Measurements from ENCODE around the gene SMARCE1. TPM values are rescaled to one million over a fixed set of nuclear protein-coding genes. Genes with fewer than 3 reads are reported as not detected.

SMARCE1 gene
- total and polyA plus RNA-seq, 11 donors: 38.6 to 88.0 (median 59.4) TPM

GRCh38 chr17:40604327-40605080 is 43.1 kb downstream of the SMARCE1 start:
- intact Hi-C loops (cut with DNase I): loop anchor here in 1 of 10 donors (10.0 kb wide), 1 partner anchor 1060 kb away; no protein-coding TSS in a partner anchor
- Histone ChIP-seq H3K9me3 (no peaks in the 10 kb centered on the region), H3K27ac (peak overlapping the region in 1 of 12 donors; percentile 52), H3K36me3 (no peaks in the 10 kb centered on the region), H3K4me3 (no peak overlapping the region), H3K4me1 (peaks cover 0 to 6% (median 0%) of the 10 kb centered on the region in 12 donors), H3K27me3 (no peaks in the 10 kb centered on the region)
- DNase-seq: no peak
- no peak for TF ChIP-seq POLR2A (IDR thresholded peaks at IDR 0.05)
- no peak for TF ChIP-seq CTCF (IDR thresholded peaks at IDR 0.05)
- no peak for ATAC-seq
- WGBS, 4 donors: 79 to 89% (median 88%) methylated on average over 8 of the region's 8 CpGs

- H3K4me1 ChIP-seq: peaks cover 0 to 24% (median 0%) of the 10 kb centered on the region in 12 donors
- H3K27ac ChIP-seq: peak overlapping the region in 2 of 12 donors; percentile 62 to 75
- no peaks in the 10 kb centered on the region for H3K36me3 ChIP-seq
- intact Hi-C loops (cut with DNase I): loop anchor here in 1 of 10 donors (10.0 kb wide), 1 partner anchor 1062 kb away; no protein-coding TSS in a partner anchor
- H3K4me3 ChIP-seq: no peak overlapping the region
- no peaks in the 10 kb centered on the region for H3K27me3 ChIP-seq
- TF ChIP-seq POLR2A (IDR thresholded peaks at IDR 0.05): no peak
- no peak for TF ChIP-seq CTCF (IDR thresholded peaks at IDR 0.05)
- peak in 1 of 4 donors; percentile 22 for ATAC-seq
- WGBS, 4 donors: 84 to 88% (median 87%) methylated on average over 22 of the region's 22 CpGs
- no peaks in the 10 kb centered on the region for H3K9me3 ChIP-seq
- DNase-seq: no peak
Observed at GRCh38 chr17:40602445-40603443, 44.9 kb downstream of the SMARCE1 start.

GRCh38 chr17:40600486-40601046 is 47.1 kb downstream of the SMARCE1 start:
- no peak for DNase-seq
- intact Hi-C loops (cut with DNase I): loop anchor here in 1 of 10 donors (10.0 kb wide), 1 partner anchor 1064 kb away; no protein-coding TSS in a partner anchor
- Histone ChIP-seq H3K4me1 (peaks cover 0 to 20% (median 0%) of the 10 kb centered on the region in 12 donors), H3K27me3 (no peaks in the 10 kb centered on the region), H3K9me3 (no peaks in the 10 kb centered on the region), H3K27ac (peak overlapping the region in 1 of 12 donors; percentile 15), H3K4me3 (no peak overlapping the region), H3K36me3 (no peaks in the 10 kb centered on the region)
- WGBS, 4 donors: 72 to 76% (median 76%) methylated on average over 8 of the region's 8 CpGs
- no peak for TF ChIP-seq POLR2A (IDR thresholded peaks at IDR 0.05)
- TF ChIP-seq CTCF (IDR thresholded peaks at IDR 0.05): no peak
- ATAC-seq: no peak
